Medulla oblongata (tissue), 1 donor: Measurements from ENCODE around the gene CAD.
A peak's percentile ranks its signal among the peaks of the same experiment; 100 is the strongest.
"Not testable (repeated sequence)": the region's sequence is repeated elsewhere in the genome, so short reads cannot be mapped to it uniquely, and the experiment has no call there.

ENCODE experiments used
- DNase-seq: peaks from one replicate; pipeline ENCODE4 v3.0.0-alpha.2; 2015; ENCODE audit errors: extremely low spot score

CAD gene

GRCh38 chr2:27217173-27218121 is at the start of gene CAD:
CAD (plus strand) TSS chr2:27217369; CDS start chr2:27217552, 183 bp downstream.
- DNase-seq = peak; percentile 88

GRCh38 chr2:27170581-27171337 is 46.4 kb upstream of the CAD start:
- no peak for DNase-seq

GRCh38 chr2:27171351-27171848 is 45.8 kb upstream of the CAD start:
- no peak for DNase-seq

- DNase-seq = no peak
Observed at GRCh38 chr2:27174638-27175037, 42.5 kb upstream of the CAD start.

DNA sequence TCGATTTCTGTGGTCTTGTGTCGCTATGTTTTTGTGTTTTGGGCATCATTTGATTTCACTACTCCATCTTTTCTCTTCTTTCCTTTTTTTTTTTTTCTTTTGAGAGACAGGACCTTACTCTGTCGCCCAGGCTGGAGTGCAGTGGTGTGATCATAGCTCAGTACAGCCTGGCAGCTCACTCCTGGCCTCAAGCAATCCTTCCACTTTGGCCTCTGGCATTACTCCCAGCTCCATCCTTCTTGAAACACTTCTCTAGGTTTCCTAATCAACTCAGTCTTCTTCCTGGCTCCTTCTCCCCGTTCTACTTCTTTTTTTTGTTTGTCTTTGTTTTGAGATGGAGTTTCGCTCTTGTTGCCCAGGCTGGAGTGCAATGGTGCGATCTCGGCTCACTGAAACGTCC is 41.8 kb upstream of the CAD start:
- DNase-seq = peak; percentile 13

- DNase-seq = not testable (repeated sequence)
Observed at GRCh38 chr2:27175781-27176180, 41.4 kb upstream of the CAD start.

DNA sequence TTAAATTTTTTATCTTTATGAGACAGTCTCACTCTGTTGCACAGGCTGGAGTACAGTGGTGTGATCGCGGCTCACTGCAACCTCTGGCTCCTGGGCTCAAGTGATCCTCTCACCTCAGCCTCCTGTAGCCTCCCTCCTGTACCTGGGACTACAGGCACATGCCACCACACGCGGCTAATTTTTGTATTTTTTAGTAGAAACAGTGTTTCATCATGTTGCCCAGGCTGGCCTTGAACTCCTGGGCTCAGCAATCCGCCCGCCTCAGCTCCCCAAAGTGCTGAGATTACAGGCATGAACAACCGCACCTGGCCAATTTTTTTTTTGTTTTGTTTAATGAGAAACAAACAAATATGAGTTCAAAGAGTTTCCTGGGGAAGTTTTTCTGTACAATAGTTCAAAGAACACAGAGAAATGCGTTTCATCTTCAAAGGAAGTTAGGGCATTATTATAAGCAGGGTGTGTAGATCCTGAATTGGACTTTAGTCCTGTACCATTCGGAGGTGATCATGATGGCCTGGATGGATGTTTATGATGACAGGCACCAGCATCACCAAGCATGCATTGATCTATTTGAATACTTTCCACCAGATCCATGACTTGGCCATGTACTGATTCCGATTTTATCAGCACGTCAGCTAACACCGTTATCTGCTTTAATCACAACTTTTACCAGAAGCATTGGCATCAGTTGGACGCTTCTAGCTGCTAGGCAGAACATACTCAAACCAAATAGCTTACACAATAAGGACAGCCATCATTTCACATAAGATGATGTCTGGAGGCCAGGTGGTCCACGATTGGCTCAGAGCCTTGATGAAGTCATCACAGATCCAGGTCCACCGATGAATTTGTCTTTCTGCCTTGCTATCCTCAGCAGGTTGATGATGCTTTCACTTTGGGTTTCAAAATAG is 39.5 kb upstream of the CAD start:
- no peak for DNase-seq

- no peak for DNase-seq
Observed at GRCh38 chr2:27178469-27178868, 38.7 kb upstream of the CAD start.

DNA sequence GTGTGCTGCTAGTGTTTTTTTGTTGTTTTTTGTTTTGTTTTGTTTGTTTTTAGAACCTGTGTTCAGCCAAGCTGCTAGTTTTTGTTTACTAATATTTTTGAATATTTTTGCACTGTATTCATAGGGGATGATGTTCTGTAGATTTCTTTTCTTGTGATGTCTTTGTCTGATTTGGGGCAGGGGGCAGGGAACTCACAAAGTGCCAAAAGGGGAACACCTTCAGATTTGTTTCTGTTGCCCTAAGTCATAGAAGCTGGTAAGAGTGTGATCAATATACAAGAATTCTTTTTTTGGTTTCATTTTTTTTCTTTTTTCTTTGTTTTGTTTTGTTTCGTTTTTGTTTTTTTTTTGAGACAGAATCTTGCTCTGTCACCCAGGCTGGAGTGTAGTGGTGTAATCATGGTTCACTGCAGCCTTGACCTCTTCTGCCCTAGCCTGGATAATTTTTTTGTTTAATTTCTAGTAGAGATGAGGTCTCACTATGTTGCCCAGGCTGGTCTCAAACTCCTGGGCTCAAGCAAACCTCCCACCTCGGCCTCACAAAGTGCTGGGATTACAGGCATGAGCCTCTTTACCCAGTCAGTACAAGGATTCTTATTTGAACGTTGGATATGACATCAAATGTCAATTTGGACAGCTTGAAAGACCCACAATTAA is 37.7 kb upstream of the CAD start:
- DNase-seq = no peak

GRCh38 chr2:27182346-27182745 is 34.8 kb upstream of the CAD start:
- no peak for DNase-seq

GRCh38 chr2:27184115-27184514 is 33.1 kb upstream of the CAD start:
- no peak for DNase-seq

GRCh38 chr2:27185331-27186026 is 31.7 kb upstream of the CAD start:
- peak; percentile 35 for DNase-seq

- DNase-seq = no peak
Observed at GRCh38 chr2:27186613-27187345, 30.4 kb upstream of the CAD start.

- no peak for DNase-seq
Observed at GRCh38 chr2:27189989-27190388, 27.2 kb upstream of the CAD start.

GRCh38 chr2:27191070-27191829 is 25.9 kb upstream of the CAD start:
- DNase-seq = peak; percentile 66

DNA sequence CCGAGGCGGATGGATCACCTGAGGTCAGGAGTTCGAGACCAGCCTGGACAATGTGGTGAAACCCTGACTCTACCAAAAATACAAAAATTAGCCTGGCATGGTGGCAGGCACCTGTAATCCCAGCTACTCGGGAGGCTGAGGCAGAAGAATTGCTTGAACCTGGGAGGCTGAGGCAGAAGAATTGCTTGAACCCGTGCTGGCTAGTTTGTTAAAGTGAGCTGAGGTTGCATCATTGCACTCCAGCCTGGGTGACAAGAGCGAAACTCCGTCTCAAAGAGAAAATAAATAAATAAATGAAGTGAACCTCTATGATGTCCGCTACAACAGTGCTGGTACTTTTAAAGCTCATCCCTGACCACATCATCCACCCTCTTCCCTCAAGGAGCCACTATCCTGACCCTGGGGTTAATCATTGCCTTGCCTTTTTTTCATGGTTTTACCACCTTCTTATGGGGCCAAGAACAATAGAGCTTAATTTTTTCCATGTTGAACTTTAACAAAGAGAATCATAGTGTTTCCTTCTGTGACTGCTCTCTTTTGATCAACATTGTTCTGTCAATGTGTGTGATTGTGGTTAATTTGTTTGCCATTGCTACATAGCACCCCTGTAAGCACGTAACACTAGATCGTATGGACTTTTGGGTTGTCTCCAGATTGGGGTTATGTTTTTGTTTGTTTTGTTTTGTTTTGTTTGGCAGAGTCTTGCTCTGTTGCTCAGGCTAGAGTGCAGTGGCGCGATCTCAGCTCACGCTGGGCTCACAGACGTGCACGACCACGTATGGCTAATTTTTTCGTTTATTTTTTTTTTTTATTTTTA is 22.4 kb upstream of the CAD start:
- DNase-seq = no peak

- DNase-seq = not testable (repeated sequence)
Observed at GRCh38 chr2:27195799-27196198, 21.4 kb upstream of the CAD start.

GRCh38 chr2:27198068-27198467 is 19.1 kb upstream of the CAD start:
- not testable (repeated sequence) for DNase-seq
